ENCODE results near the gene ZNF827. TPM values are rescaled to one million over a fixed set of nuclear protein-coding genes. Genes with fewer than 3 reads are reported as not detected.

Gene ZNF827
- total and polyA plus RNA-seq, 2 experiments from 2014 or later, result 20.3 to 33.1 TPM

DNA sequence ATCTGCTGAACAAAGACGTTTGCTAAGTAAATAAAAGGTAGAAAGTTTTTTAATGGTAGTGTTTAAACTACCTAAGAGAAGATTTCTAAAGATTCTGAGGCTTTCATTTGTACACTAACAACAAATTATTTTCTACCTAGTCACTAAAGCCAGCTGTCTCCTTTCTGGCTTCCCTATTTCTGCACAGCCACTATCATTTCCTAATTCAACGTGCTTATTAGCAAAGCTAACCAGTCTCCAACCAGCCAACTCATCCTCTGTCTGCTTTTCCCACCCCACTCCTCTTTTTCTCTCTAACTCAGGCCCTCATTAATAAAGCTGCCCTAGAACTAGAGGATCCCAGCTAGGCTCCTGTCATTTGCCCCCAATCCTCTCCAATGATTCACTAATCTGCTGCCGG lies 118.2 kb downstream of the ZNF827 start:
- Mint-ChIP-seq H3K27ac (peak overlapping the region; percentile 65), H3K36me3 (ENCODE audit: low read depth) (peaks cover 52% of the 10 kb centered on the region), H3K27me3 (ENCODE audit: insufficient read depth, low read depth, poor library complexity) (peaks cover 6% of the 10 kb centered on the region), H3K4me1 (peaks cover 47% of the 10 kb centered on the region), H3K9me3 (no peaks in the 10 kb centered on the region), H3K4me3 (no peak overlapping the region)
- H3K36me3 ChIP-seq (ENCODE audit: insufficient read depth), result peaks cover 11% of the 10 kb centered on the region; the same call in 1 of the 2 replicates
- H3K27ac ChIP-seq (ENCODE audit: low read depth), result peak overlapping the region; percentile 56; the same call in 1 of the 2 replicates
- peaks cover 36% of the 10 kb centered on the region for H3K4me1 ChIP-seq (ENCODE audit: insufficient read depth)
- 0 out of 2 replicates have a peak, but pooled peaks cover 3% of the 10 kb centered on the region for H4K20me1 ChIP-seq (replicated peaks; ENCODE audit: insufficient read depth)
- no peak overlapping the region for H2AFZ ChIP-seq
- H3K4me3 ChIP-seq, result no peak overlapping the region
- DNase-seq (ENCODE audit: low spot score) (no peak), ATAC-seq (no peak)
- H3F3A ChIP-seq (replicated peaks; ENCODE audit: low read depth), result no peaks in the 10 kb centered on the region; the same call in 1 of the 2 replicates
- no peak overlapping the region for H3K4me2 ChIP-seq
- no peaks in the 10 kb centered on the region for H3K27me3 ChIP-seq (ENCODE audit: insufficient read depth)
- TF ChIP-seq STAT1 (IDR thresholded peaks at IDR 0.05; ENCODE audit: unreplicated experiment) (no peak), JUNB (IDR thresholded peaks at IDR 0.05; ENCODE audit: unreplicated experiment) (no peak), CREB1 (CRISPR knock-in tag; IDR thresholded peaks at IDR 0.05; ENCODE audit: low read depth) (no peak), ZNF114 (CRISPR knock-in tag; IDR thresholded peaks at IDR 0.05) (no peak), EZH2 (IDR thresholded peaks at IDR 0.05; ENCODE audit: low read depth, unreplicated experiment) (no peak), REST (IDR thresholded peaks at IDR 0.05; ENCODE audit: unreplicated experiment) (no peak), CTCF (conservative IDR thresholded peaks at IDR 0.05; ENCODE audit: low read depth in 2 of 2) (no peak), ETS1 (IDR thresholded peaks at IDR 0.05) (no peak), ZNF331 (CRISPR knock-in tag; IDR thresholded peaks at IDR 0.05; ENCODE audit: low read depth) (no peak), POLR2AphosphoS5 (IDR thresholded peaks at IDR 0.05; ENCODE audit: low read depth) (no peak), EZH2phosphoT487 (IDR thresholded peaks at IDR 0.05; ENCODE audit: unreplicated experiment) (no peak), ZNF462 (CRISPR knock-in tag; IDR thresholded peaks at IDR 0.05) (no peak), NANOG (IDR thresholded peaks at IDR 0.05; ENCODE audit: borderline replicate concordance) (no peak)
- H3K9me2 ChIP-seq (ENCODE audit: insufficient read depth), result peaks cover 4% of the 10 kb centered on the region
- H3K79me2 ChIP-seq (replicated peaks; ENCODE audit: insufficient read depth), result no peaks in the 10 kb centered on the region; the same call in 1 of the 2 replicates

All from GM23338 (cell line).